IPS-NIHi11 (cell line): ENCODE measurements around the gene ABHD6.
A peak's percentile ranks its signal among the peaks of the same experiment; 100 is the strongest.
"Not testable (repeated sequence)": the region's sequence is repeated elsewhere in the genome, so short reads cannot be mapped to it uniquely, and the experiment has no call there.

ENCODE experiments used
- DNase-seq: peaks from one replicate; pipeline ENCODE4 v3.0.0; 2012; ENCODE audit warnings: mixed read lengths, low spot score

ABHD6 gene

GRCh38 chr3:58274027-58274614 lies 36.5 kb downstream of the ABHD6 start:
- DNase-seq, result no peak

DNA sequence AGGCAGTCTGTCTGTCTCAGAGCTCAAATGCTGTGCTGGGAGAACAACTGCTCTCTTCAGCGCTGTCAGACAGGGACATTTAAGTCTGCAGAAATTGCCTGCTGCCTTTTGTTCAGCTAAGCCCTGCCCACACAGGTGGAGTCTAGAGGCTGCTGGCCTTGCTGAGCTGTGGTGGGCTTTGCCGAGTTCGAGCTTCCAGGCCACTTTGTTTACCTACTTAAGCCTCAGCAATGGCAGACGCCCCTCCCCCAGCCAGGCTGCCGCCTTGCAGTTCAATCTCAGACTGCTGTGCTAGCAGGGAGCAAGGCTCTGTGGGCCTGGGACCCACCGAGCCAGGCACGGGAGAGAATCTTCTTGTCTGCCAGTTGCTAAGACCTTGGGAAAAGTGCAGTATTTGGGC lies 43.5 kb downstream of the ABHD6 start:
- DNase-seq, result no peak

DNA sequence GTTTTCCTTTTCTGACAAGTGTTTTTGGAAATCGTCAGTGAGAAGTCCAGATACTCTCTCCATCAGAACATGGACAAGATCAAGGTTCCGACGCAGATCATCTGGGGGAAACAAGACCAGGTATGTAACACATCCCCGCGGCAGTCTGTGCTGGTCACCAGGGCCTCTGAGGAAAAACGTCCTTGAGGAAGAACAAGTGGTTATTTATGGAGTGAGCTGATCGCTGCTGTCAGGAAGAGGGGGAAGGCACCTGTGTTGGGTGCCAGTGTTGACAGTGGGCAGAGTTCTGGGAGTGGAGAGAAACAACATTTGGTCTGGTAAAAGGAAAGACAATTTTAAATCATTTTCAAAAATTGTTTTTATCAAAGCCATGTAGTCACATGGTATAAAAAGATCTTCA lies 47.7 kb downstream of the ABHD6 start:
- no peak for DNase-seq

- DNase-seq, result no peak
Measured at GRCh38 chr3:58287354-58287753, 49.8 kb downstream of the ABHD6 start.

- DNase-seq, result no peak
Measured at GRCh38 chr3:58288011-58288728, 50.6 kb downstream of the ABHD6 start.

- DNase-seq, result not testable (repeated sequence)
Measured at GRCh38 chr3:58288964-58289613, 51.5 kb downstream of the ABHD6 start.

DNA sequence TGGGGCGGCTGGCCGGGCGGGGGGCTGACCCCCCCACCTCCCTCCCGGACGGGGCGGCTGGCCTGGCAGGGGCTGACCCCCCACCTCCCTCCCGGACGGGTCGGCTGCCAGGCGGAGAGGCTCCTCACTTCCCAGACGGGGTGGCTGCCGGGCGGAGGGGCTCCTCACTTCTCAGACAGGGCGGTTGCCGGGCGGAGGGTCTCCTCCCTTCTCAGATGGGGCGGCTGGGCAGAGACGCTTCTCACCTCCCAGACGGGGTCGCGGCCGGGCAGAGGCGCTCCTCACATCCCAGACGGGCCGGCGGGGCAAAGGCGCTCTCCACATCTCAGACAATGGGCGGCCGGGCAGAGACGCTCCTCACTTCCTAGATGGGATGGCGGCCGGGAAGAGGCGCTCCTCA lies 52.9 kb downstream of the ABHD6 start:
- DNase-seq, result not testable (repeated sequence)

DNA sequence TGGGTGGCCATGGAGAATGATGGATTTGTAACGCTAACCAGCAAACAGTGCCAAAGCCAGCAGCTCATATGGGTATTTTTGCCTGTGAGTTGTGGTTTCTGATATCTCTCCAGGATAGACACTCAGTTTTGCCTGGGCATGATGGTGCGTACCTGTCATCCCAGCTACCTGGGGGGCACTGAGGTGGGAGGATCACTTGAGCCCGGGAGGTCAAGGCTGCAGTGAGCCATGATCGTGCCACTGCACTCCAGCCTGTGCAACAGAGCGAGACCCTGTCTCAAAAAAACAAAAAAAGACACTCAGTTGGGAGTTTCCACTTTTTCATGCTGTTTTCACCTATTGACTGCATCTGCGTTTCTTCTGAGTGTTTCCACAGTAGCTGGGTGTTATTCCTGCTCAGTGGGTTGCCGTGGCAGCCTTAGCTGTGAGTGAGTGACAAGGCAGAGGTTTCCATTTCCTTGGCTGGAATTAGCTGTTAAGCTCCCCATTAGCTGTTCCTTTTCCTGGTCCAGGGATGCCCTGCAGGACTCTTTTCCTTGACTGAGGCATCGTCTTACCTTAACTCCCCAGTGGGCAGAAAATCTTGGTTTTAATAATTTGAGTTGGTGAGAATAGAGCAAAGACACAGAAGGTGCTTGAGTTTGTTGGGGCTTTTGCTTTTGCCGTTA lies 54.2 kb downstream of the ABHD6 start:
- no peak for DNase-seq

DNA sequence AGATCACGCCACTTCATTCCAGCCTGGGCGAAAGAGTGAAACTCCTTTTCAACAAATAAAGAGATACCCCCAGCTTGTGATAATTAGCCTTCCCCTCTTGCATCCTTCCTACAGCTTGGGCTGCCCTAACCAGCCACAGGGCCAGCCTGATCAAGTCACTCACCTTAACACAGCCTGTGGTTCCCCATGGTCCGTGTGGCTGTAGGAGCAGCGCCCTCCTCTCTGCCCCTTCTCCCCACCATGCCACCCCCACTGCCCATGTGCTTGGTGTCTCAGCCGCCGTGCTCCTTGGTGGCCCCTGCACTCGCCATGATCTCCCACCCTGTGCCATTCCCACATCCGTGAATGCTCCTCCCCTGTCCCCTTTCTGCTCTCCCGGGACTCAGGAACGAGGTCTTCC lies 55.3 kb downstream of the ABHD6 start:
- DNase-seq, result no peak

DNA sequence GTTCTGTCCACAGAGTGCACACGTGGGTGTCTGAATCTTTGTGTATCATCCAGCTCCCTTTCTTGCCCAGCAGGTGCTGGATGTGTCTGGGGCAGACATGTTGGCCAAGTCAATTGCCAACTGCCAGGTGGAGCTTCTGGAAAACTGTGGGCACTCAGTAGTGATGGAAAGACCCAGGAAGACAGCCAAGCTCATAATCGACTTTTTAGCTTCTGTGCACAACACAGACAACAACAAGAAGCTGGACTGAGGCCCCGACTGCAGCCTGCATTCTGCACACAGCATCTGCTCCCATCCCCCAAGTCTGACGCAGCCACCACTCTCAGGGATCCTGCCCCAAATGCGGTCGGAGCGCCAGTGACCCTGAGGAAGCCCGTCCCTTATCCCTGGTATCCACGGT lies 55.9 kb downstream of the ABHD6 start:
- DNase-seq, result no peak

GRCh38 chr3:58296269-58296668 lies 58.7 kb downstream of the ABHD6 start:
- no peak for DNase-seq

DNA sequence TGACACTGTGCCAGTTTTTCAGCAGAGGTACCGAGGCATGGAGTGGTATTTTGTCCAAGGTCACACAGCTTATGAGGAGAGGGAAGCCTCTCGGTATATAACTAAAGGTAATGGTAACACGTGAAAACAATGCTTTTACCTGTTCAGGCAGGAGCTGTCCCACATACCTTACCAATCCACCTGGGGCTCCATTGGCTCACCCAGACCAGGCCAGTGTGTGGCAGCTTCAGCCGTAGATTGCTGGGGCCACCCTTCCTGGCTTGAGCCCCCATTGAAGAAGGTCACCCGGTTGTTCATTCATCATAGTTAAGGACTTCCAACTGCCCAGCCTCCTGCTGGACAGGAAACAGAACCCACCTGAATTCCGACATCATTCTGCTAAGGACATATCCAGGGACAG lies 59.3 kb downstream of the ABHD6 start:
- no peak for DNase-seq

DNA sequence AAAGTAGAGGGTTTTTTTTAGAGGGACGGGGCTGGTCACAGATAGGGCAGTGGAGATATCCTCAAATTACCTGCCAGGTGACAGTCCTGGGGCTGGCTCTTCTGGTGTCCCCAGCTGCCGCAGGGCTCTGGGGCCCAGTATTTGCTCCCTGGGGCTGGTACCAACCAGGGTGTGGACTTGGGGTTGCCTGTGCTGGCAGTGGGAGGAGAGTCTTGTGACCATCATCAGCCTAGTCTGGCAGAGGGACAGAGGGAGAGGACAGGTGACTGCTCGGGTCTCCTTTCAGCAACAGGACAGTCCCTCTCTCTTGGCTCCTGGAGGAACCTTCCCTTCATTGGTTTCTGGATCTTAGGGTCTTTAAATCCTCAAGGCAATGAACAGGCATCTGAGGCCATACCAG lies 60.6 kb downstream of the ABHD6 start:
- no peak for DNase-seq

GRCh38 chr3:58299075-58299474 lies 61.5 kb downstream of the ABHD6 start:
- DNase-seq, result no peak

GRCh38 chr3:58299839-58300516 lies 62.4 kb downstream of the ABHD6 start:
- DNase-seq, result no peak

GRCh38 chr3:58305882-58306711 lies 68.5 kb downstream of the ABHD6 start, which contains the start of the genes HTD2 and RPP14:
Gene HTD2, plus strand, starts transcription at chr3:58306520. Its CDS starts 11,094 bp downstream, at chr3:58317614.
Gene RPP14, plus strand, starts transcription at chr3:58306245. Its CDS starts 4,085 bp downstream, at chr3:58310330.
- DNase-seq, result peak; percentile 96

GRCh38 chr3:58307639-58308215 lies 70.1 kb downstream of the ABHD6 start:
- no peak for DNase-seq

DNA sequence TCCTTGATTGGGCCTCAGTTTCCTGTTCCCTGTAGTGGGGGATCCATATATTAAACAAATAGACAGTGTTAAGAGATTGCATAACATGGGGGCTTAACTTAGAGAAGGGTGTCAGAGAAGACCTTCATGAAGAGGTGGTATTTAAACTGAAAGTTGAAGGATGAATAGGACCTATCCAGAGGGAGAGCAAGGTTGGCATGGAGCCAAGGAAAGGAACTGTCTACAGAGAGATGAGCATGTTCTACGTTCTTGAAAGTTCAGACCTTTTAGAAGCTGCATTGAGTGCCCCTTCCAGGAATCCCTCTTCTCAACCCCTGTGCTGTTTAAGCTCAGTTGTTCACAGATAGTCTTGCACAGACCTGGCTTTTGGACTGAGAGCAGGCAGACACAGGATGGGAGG lies 71.1 kb downstream of the ABHD6 start:
- DNase-seq, result no peak

GRCh38 chr3:58317811-58318210 lies 80.2 kb downstream of the ABHD6 start:
- DNase-seq, result no peak

GRCh38 chr3:58321791-58322190 lies 84.2 kb downstream of the ABHD6 start:
- DNase-seq, result peak; percentile 36

- DNase-seq, result no peak
Measured at GRCh38 chr3:58322793-58323192, 85.2 kb downstream of the ABHD6 start.
